HFF-Myc (cell line): ENCODE results near the gene ZNF526.

Experiments
- DNase-seq: peaks from one replicate; pipeline ENCODE4 v3.0.0-alpha.2; 2011; ENCODE audit warnings: low read depth; ENCODE audit errors: extremely low read depth
- H3K4me3 ChIP-seq: replicated peaks from 2 replicates; pipeline ENCODE4 v1.5.1; 2011; ENCODE audit warnings: low read depth, mild to moderate bottlenecking, control low read depth, low read length
- TF ChIP-seq, protein P1 (sequence below): IDR thresholded peaks from 2 replicates; pipeline ENCODE4 v1.5.1; 2012; ENCODE audit warnings: mild to moderate bottlenecking, low read depth, low read length, control low read depth; ENCODE audit errors: missing control alignments

ZNF526 gene

DNA sequence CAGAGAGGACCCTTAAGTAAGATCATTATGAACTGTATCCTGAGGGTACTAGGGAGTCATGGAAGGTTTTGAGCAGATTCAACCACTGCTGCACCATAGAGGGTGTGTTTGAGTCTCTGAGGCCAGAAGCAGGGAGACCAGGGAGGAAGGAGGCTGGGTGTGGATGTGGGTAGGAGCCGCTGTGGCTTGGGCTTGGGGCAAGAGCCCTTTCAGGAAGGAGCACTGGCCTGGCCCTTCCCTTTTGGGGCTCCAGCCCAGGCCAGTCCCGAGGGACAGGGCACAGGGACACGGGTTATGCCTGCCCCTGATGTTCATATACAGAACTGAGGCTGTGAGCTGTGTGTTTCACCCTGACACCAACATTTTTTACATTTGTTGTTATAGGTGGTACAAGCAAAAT, 56.2 kb downstream of the ZNF526 start:
- DNase-seq: no peak
- TF ChIP-seq, protein P1, sequence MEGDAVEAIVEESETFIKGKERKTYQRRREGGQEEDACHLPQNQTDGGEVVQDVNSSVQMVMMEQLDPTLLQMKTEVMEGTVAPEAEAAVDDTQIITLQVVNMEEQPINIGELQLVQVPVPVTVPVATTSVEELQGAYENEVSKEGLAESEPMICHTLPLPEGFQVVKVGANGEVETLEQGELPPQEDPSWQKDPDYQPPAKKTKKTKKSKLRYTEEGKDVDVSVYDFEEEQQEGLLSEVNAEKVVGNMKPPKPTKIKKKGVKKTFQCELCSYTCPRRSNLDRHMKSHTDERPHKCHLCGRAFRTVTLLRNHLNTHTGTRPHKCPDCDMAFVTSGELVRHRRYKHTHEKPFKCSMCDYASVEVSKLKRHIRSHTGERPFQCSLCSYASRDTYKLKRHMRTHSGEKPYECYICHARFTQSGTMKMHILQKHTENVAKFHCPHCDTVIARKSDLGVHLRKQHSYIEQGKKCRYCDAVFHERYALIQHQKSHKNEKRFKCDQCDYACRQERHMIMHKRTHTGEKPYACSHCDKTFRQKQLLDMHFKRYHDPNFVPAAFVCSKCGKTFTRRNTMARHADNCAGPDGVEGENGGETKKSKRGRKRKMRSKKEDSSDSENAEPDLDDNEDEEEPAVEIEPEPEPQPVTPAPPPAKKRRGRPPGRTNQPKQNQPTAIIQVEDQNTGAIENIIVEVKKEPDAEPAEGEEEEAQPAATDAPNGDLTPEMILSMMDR: no peak
- no peak overlapping the region for H3K4me3 ChIP-seq

DNA sequence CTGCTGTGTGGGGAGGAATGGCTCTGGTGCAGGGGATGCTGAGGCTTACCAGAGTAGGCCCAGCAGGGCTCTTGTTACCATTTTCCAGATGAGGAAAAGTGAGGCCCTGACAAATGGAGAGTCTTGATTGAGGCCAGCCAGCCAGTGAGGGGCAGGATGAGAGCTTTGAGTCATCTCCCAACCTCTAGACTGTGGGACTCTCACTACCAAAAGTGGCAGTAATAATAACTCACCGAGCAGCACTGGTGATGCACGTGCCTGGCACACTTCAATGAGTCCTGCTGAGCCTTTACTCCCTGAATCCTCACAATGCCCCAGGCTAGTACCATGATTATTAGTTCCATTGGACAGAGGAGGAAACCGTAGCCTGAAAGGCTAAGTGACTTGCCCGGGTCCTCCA, 56.7 kb downstream of the ZNF526 start:
- TF ChIP-seq, protein P1: no peak
- DNase-seq: no peak
- H3K4me3 ChIP-seq: no peak overlapping the region
